B cell (primary cell): ENCODE measurements around the gene SSC5D. TPM values are rescaled to one million over a fixed set of nuclear protein-coding genes. Genes with fewer than 3 reads are reported as not detected.

Experiments
- ATAC-seq: fragments of 200-7000 bp; cut with Tn5 transposase; one replicate; pipeline ENCODE4 v1.10.0; 2021; ENCODE audit warnings: low read depth, mild to moderate bottlenecking, moderate number of reproducible peaks, moderate library complexity
- CTCF ChIA-PET: fragments of 350-600 bp; sonication (Branson Sonifier 250); formaldehyde crosslinking; loops from one replicate; lab custom pipeline; 2021; ENCODE audit warnings: antibody characterized with exemption, inconsistent platforms; lab: Charles Lee
- POLR2A ChIA-PET: fragments of 350-600 bp; sonication (Branson Sonifier 250); formaldehyde crosslinking; loops from one replicate; lab custom pipeline; 2021; ENCODE audit warnings: antibody characterized with exemption; lab: Charles Lee
- DNase-seq: peaks from one replicate; pipeline ENCODE4 v3.0.0; 2013
- H2AFZ ChIP-seq: 2 replicates; pipeline ENCODE4 v1.6.1; 2012; ENCODE audit warnings: mild to moderate bottlenecking, low read depth, low read length; ENCODE audit not compliant: insufficient read depth, poor library complexity, severe bottlenecking
- H3K27ac ChIP-seq, 2 donors: 1 replicate in 1 of 2; 2 replicates in 1 of 2; pipeline ENCODE4 v1.5.1; 2012 to 2013; ENCODE audit warnings: low read length in 2 of 2, mild to moderate bottlenecking in 2 of 2, moderate library complexity in 1 of 2
- H3K27me3 ChIP-seq, 4 experiments: fragments of 200-600 bp in 1 of 4; sonication (generic) in 1 of 4; replicated peaks in 1 of 4; 1 replicate in 2 of 4; 2 replicates in 2 of 4; pipeline versions ENCODE4 v1.6.1 to v1.7.0; 2013 to 2016; ENCODE audit warnings: low read length in 3 of 4, mild to moderate bottlenecking in 2 of 4, mixed read lengths in 1 of 4, moderate library complexity in 1 of 4; ENCODE audit not compliant: insufficient read depth in 4 of 4, control insufficient read depth in 3 of 4; ENCODE audit errors: control extremely low read depth in 1 of 4
- H3K36me3 ChIP-seq, 2 experiments: replicated peaks in 1 of 2; 1 replicate in 1 of 2; 2 replicates in 1 of 2; pipeline versions ENCODE4 v1.6.1 to v1.7.1; 2013; ENCODE audit warnings: low read length in 1 of 2; ENCODE audit not compliant: insufficient read depth in 2 of 2, control insufficient read depth in 1 of 2; ENCODE audit errors: control extremely low read depth in 1 of 2, extremely low read depth in 1 of 2
- H3K4me1 ChIP-seq, 2 donors: fragments of 200-600 bp in 1 of 2; sonication (generic) in 1 of 2; 1 replicate in 1 of 2; 2 replicates in 1 of 2; pipeline versions ENCODE4 v1.5.1 to v1.6.1; 2013 to 2017; ENCODE audit warnings: low read length in 2 of 2; ENCODE audit not compliant: control insufficient read depth in 2 of 2, insufficient read depth in 2 of 2
- H3K4me2 ChIP-seq: replicated peaks from 2 replicates; pipeline ENCODE3; 2012; ENCODE audit warnings: mild to moderate bottlenecking, low read depth, low read length; ENCODE audit not compliant: poor library complexity, severe bottlenecking
- H3K4me3 ChIP-seq, 5 experiments: fragments of 200-600 bp in 1 of 5; sonication (generic) in 1 of 5; 1 replicate in 3 of 5; 2 replicates in 2 of 5; pipeline versions ENCODE4 v1.5.1 to v1.7.0; 2011 to 2016; ENCODE audit warnings: low read length in 4 of 5, mild to moderate bottlenecking in 4 of 5, low read depth in 2 of 5, control low read depth in 1 of 5, moderate library complexity in 1 of 5; ENCODE audit not compliant: insufficient read depth in 1 of 5; ENCODE audit errors: control extremely low read depth in 1 of 5, extremely low read depth in 1 of 5
- H3K79me2 ChIP-seq: fragments of 200-600 bp; sonication (generic); one replicate; pipeline ENCODE4 v1.6.0; 2016; ENCODE audit warnings: low read length; ENCODE audit not compliant: control insufficient read depth, insufficient read depth
- H3K9ac ChIP-seq: fragments of 200-600 bp; sonication (generic); 2 replicates; pipeline ENCODE4 v1.6.1; 2017; ENCODE audit warnings: mild to moderate bottlenecking, low read length, moderate library complexity
- H3K9me3 ChIP-seq, 3 donors: one replicate each; pipeline versions ENCODE4 v1.6.1 to v1.7.1; 2013; ENCODE audit warnings: low read length in 2 of 3; ENCODE audit not compliant: control insufficient read depth in 2 of 3, insufficient read depth in 1 of 3; ENCODE audit errors: control extremely low read depth in 1 of 3
- H4K20me1 ChIP-seq: 2 replicates; pipeline ENCODE4 v1.6.0; 2012; ENCODE audit warnings: mild to moderate bottlenecking, low read length; ENCODE audit not compliant: insufficient read depth, control insufficient read depth, poor library complexity, severe bottlenecking
- H3K27ac Mint-ChIP-seq: one replicate; pipeline ENCODE4 v1.8.0; 2021; ENCODE audit warnings: mixed read lengths
- H3K27me3 Mint-ChIP-seq: one replicate; pipeline ENCODE4 v1.8.0; 2021; ENCODE audit warnings: mixed read lengths
- H3K4me1 Mint-ChIP-seq: one replicate; pipeline ENCODE4 v1.8.0; 2021; ENCODE audit warnings: mixed read lengths
- H3K4me3 Mint-ChIP-seq: one replicate; pipeline ENCODE4 v1.8.0; 2021; ENCODE audit warnings: mixed read lengths
- H3K9me3 Mint-ChIP-seq: one replicate; pipeline ENCODE4 v1.8.0; 2022; ENCODE audit warnings: mixed read lengths; ENCODE audit not compliant: insufficient read depth
- CTCF ChIP-seq: fragments of 200-600 bp; IDR thresholded peaks from one replicate; pipeline ENCODE4 v1.8.0; 2022; ENCODE audit warnings: antibody characterized with exemption, mild to moderate bottlenecking
- EZH2 ChIP-seq: IDR thresholded peaks from 2 replicates; pipeline ENCODE4 v1.6.1; 2012; ENCODE audit warnings: borderline replicate concordance, low read depth, mild to moderate bottlenecking, moderate library complexity, low read length; ENCODE audit not compliant: insufficient read depth, poor library complexity, severe bottlenecking
- WGBS: methylation state at CpG from one replicate; pipeline ENCODE4 v1.1.5; 2013; ENCODE audit warnings: missing lambda C conversion rate; ENCODE audit not compliant: insufficient coverage; 5-methylcytosine and 5-hydroxymethylcytosine counted together
- intact Hi-C: fragments of 100-400 bp; cut with micrococcal nuclease; formaldehyde crosslinking; loops from one replicate; pipeline ENCODE4 v1.10.0; 2022
- polyA plus RNA-seq: library from polyadenylated mRNA; depleted of rRNA; stranded (reverse); fragments of >200 nt; gene quantifications from 2 replicates; pipeline ENCODE4 v1.2.3, GENCODE V29; 2012
- total RNA-seq, 2 donors: library from RNA; stranded (reverse); fragments of 120-200 nt in 1 of 2; gene quantifications; 1 replicate in 1 of 2; 2 replicates in 1 of 2; pipeline versions ENCODE4 v1.2.3 to v1.2.4, GENCODE V29; 2013 to 2022

Gene SSC5D
- total and polyA plus RNA-seq, 2 donors (not counting 1 experiment from before 2014, with no cell fraction given): 0.22 to 0.44 TPM

GRCh38 chr19:55486971-55487923 lies 989 bp upstream of the SSC5D start:
- Mint-ChIP-seq H3K27me3 (peaks cover 8% of the 10 kb centered on the region), H3K4me1 (peaks cover 11% of the 10 kb centered on the region), H3K9me3 (no peaks in the 10 kb centered on the region), H3K4me3 (peak overlapping the region; percentile 45), H3K27ac (peak overlapping the region; percentile 61)
- peaks cover 20% of the 10 kb centered on the region for H4K20me1 ChIP-seq
- H2AFZ ChIP-seq: no peak overlapping the region
- no peak overlapping the region for H3K27ac ChIP-seq
- CTCF ChIA-PET: interaction anchor here (1.4 to 1.7 kb wide), 3 partner anchors 11 to 20 kb away, joined by 3 to 8 read pairs (median 7); partner anchors contain the start of gene ZNF628
- no peaks in the 10 kb centered on the region for H3K9me3 ChIP-seq
- TF ChIP-seq EZH2 (no peak), CTCF (no peak)
- intact Hi-C loops: no loop called here
- H3K4me3 ChIP-seq: no peak overlapping the region
- H3K4me1 ChIP-seq: peaks cover 10 to 22% of the 10 kb centered on the region in 2 donors
- 93% methylated on average over 13 of the region's 27 CpGs for WGBS
- H3K4me2 ChIP-seq: no peak overlapping the region
- no peak for ATAC-seq
- peaks cover 0 to 2% of the 10 kb centered on the region in 2 experiments for H3K36me3 ChIP-seq
- no peak overlapping the region for H3K9ac ChIP-seq
- DNase-seq: peak; percentile 41
- POLR2A ChIA-PET: interaction anchor here (0.6 to 1.5 kb wide), 3 partner anchors 11 to 148 kb away, joined by 3 to 4 read pairs (median 3); partner anchors contain the start of genes KMT5C and ZNF628
- no peaks in the 10 kb centered on the region for H3K79me2 ChIP-seq
- H3K27me3 ChIP-seq: peaks cover 0 to 20% (median 0%) of the 10 kb centered on the region in 4 experiments
